GM18502 (cell line): Measurements from ENCODE around the gene PHF14.

ENCODE experiments used
- ATAC-seq: cut with Tn5 transposase; IDR thresholded peaks from one replicate; pipeline ENCODE4 v1.9.1; 2021; ENCODE audit warnings: mild to moderate bottlenecking; ENCODE audit not compliant: unreplicated experiment, poor library complexity

The PHF14 gene

GRCh38 chr7:11079907-11080306, 106.2 kb downstream of the PHF14 start:
- ATAC-seq, result no peak

GRCh38 chr7:11082121-11082520, 108.4 kb downstream of the PHF14 start:
- ATAC-seq, result no peak

- no peak for ATAC-seq
These were observed 109.0 kb downstream of the PHF14 start for GRCh38 chr7:11082552-11083213.

GRCh38 chr7:11083214-11083568, 109.5 kb downstream of the PHF14 start:
- ATAC-seq, result no peak

- no peak for ATAC-seq
These were observed 130.9 kb downstream of the PHF14 start for GRCh38 chr7:11104578-11104977.

- ATAC-seq, result no peak
These were observed 136.0 kb downstream of the PHF14 start for GRCh38 chr7:11109659-11110058.

GRCh38 chr7:11120068-11120664, 146.5 kb downstream of the PHF14 start:
- peak; percentile 78 for ATAC-seq

- ATAC-seq, result peak; percentile 52
These were observed 147.1 kb downstream of the PHF14 start for GRCh38 chr7:11120675-11121220.

GRCh38 chr7:11124856-11125559, 151.3 kb downstream of the PHF14 start:
- no peak for ATAC-seq

GRCh38 chr7:11127114-11127785, 153.6 kb downstream of the PHF14 start:
- peak; percentile 46 for ATAC-seq

- no peak for ATAC-seq
These were observed 154.3 kb downstream of the PHF14 start for GRCh38 chr7:11127988-11128387.

- ATAC-seq, result no peak
These were observed 154.8 kb downstream of the PHF14 start for GRCh38 chr7:11128498-11128897.

GRCh38 chr7:11130012-11130411, 156.3 kb downstream of the PHF14 start:
- ATAC-seq, result no peak

- ATAC-seq, result no peak
These were observed 156.9 kb downstream of the PHF14 start for GRCh38 chr7:11130601-11131000.

GRCh38 chr7:11133436-11133959, 159.8 kb downstream of the PHF14 start:
- ATAC-seq, result no peak

- no peak for ATAC-seq
These were observed 161.9 kb downstream of the PHF14 start for GRCh38 chr7:11135573-11135972.

- ATAC-seq, result peak; percentile 58
These were observed 167.9 kb downstream of the PHF14 start for GRCh38 chr7:11141541-11141940.

- ATAC-seq, result no peak
These were observed 180.0 kb downstream of the PHF14 start for GRCh38 chr7:11153694-11154093.

GRCh38 chr7:11155883-11156282, 182.2 kb downstream of the PHF14 start:
- no peak for ATAC-seq

GRCh38 chr7:11161499-11161898, 187.8 kb downstream of the PHF14 start:
- no peak for ATAC-seq

- no peak for ATAC-seq
These were observed 189.5 kb downstream of the PHF14 start for GRCh38 chr7:11163220-11163619.
